HUES48 (cell line): ENCODE measurements around the gene SCOC.

Source experiments
- H3K27ac ChIP-seq: one replicate; pipeline ENCODE4 v1.7.0; 2013; ENCODE audit warnings: low read depth, low read length, inconsistent platforms
- H3K27me3 ChIP-seq: 2 replicates; pipeline ENCODE4 v1.6.1; 2013; ENCODE audit warnings: mild to moderate bottlenecking, low read length; ENCODE audit not compliant: control insufficient read depth, insufficient read depth
- H3K36me3 ChIP-seq: 2 replicates; pipeline ENCODE4 v1.6.1; 2013; ENCODE audit warnings: low read length; ENCODE audit not compliant: control insufficient read depth, insufficient read depth
- H3K4me1 ChIP-seq: 2 replicates; pipeline ENCODE4 v1.6.1; 2013; ENCODE audit warnings: mild to moderate bottlenecking, low read length; ENCODE audit not compliant: control insufficient read depth, insufficient read depth
- H3K4me3 ChIP-seq: 2 replicates; pipeline ENCODE4 v1.5.1; 2013; ENCODE audit warnings: mild to moderate bottlenecking, low read depth, low read length
- H3K9ac ChIP-seq: 2 replicates; pipeline ENCODE4 v1.6.1; 2013; ENCODE audit warnings: mild to moderate bottlenecking, low read depth, low read length, moderate library complexity
- H3K9me3 ChIP-seq: 2 replicates; pipeline ENCODE4 v1.6.1; 2013; ENCODE audit warnings: low read length; ENCODE audit not compliant: control insufficient read depth, insufficient read depth

Gene SCOC

GRCh38 chr4:140344101-140344500 is 29.3 kb upstream of the SCOC start:
- Histone ChIP-seq H3K4me1 (peaks cover 26% of the 10 kb centered on the region), H3K9me3 (no peaks in the 10 kb centered on the region), H3K4me3 (no peak overlapping the region), H3K27me3 (no peaks in the 10 kb centered on the region), H3K36me3 (no peaks in the 10 kb centered on the region), H3K27ac (peak overlapping the region; percentile 46), H3K9ac (no peak overlapping the region)

GRCh38 chr4:140344621-140345020 is 28.8 kb upstream of the SCOC start:
- H3K4me1 ChIP-seq = peaks cover 31% of the 10 kb centered on the region
- no peak overlapping the region for H3K4me3 ChIP-seq
- peak overlapping the region; percentile 46 for H3K27ac ChIP-seq
- no peaks in the 10 kb centered on the region for H3K27me3 ChIP-seq
- no peaks in the 10 kb centered on the region for H3K36me3 ChIP-seq
- H3K9ac ChIP-seq = no peak overlapping the region
- H3K9me3 ChIP-seq = no peaks in the 10 kb centered on the region

GRCh38 chr4:140346136-140346535 is 27.3 kb upstream of the SCOC start:
- Histone ChIP-seq H3K36me3 (no peaks in the 10 kb centered on the region), H3K9ac (no peak overlapping the region), H3K9me3 (no peaks in the 10 kb centered on the region), H3K4me1 (peaks cover 37% of the 10 kb centered on the region), H3K27ac (no peak overlapping the region), H3K27me3 (no peaks in the 10 kb centered on the region), H3K4me3 (no peak overlapping the region)

- Histone ChIP-seq H3K4me3 (no peak overlapping the region), H3K9me3 (no peaks in the 10 kb centered on the region), H3K36me3 (no peaks in the 10 kb centered on the region), H3K4me1 (peaks cover 28% of the 10 kb centered on the region), H3K27me3 (no peaks in the 10 kb centered on the region), H3K27ac (no peak overlapping the region), H3K9ac (no peak overlapping the region)
These were observed 23.6 kb upstream of the SCOC start for GRCh38 chr4:140349816-140350215.

GRCh38 chr4:140351093-140352075 is 22.1 kb upstream of the SCOC start:
- Histone ChIP-seq H3K27ac (no peak overlapping the region), H3K36me3 (no peaks in the 10 kb centered on the region), H3K27me3 (no peaks in the 10 kb centered on the region), H3K4me3 (no peak overlapping the region), H3K9me3 (no peaks in the 10 kb centered on the region), H3K9ac (no peak overlapping the region), H3K4me1 (peaks cover 20% of the 10 kb centered on the region)

- Histone ChIP-seq H3K27ac (no peak overlapping the region), H3K9me3 (no peaks in the 10 kb centered on the region), H3K4me3 (no peak overlapping the region), H3K36me3 (no peaks in the 10 kb centered on the region), H3K9ac (no peak overlapping the region), H3K27me3 (no peaks in the 10 kb centered on the region), H3K4me1 (peaks cover 15% of the 10 kb centered on the region)
These were observed 19.7 kb upstream of the SCOC start for GRCh38 chr4:140353786-140354185.

GRCh38 chr4:140355288-140355687 is 18.2 kb upstream of the SCOC start:
- Histone ChIP-seq H3K27ac (no peak overlapping the region), H3K9me3 (no peaks in the 10 kb centered on the region), H3K4me1 (no peaks in the 10 kb centered on the region), H3K36me3 (no peaks in the 10 kb centered on the region), H3K4me3 (no peak overlapping the region), H3K9ac (no peak overlapping the region), H3K27me3 (no peaks in the 10 kb centered on the region)

- no peaks in the 10 kb centered on the region for H3K9me3 ChIP-seq
- no peak overlapping the region for H3K4me3 ChIP-seq
- H3K27ac ChIP-seq = no peak overlapping the region
- H3K27me3 ChIP-seq = no peaks in the 10 kb centered on the region
- no peaks in the 10 kb centered on the region for H3K4me1 ChIP-seq
- no peak overlapping the region for H3K9ac ChIP-seq
- H3K36me3 ChIP-seq = no peaks in the 10 kb centered on the region
These were observed 15.6 kb upstream of the SCOC start for GRCh38 chr4:140357868-140358267.

- Histone ChIP-seq H3K9me3 (no peaks in the 10 kb centered on the region), H3K4me3 (no peak overlapping the region), H3K36me3 (no peaks in the 10 kb centered on the region), H3K4me1 (no peaks in the 10 kb centered on the region), H3K27ac (no peak overlapping the region), H3K27me3 (no peaks in the 10 kb centered on the region), H3K9ac (no peak overlapping the region)
These were observed 15.2 kb upstream of the SCOC start for GRCh38 chr4:140358281-140358680.

- Histone ChIP-seq H3K9ac (no peak overlapping the region), H3K4me3 (no peak overlapping the region), H3K27ac (no peak overlapping the region), H3K36me3 (no peaks in the 10 kb centered on the region), H3K27me3 (no peaks in the 10 kb centered on the region), H3K4me1 (no peaks in the 10 kb centered on the region), H3K9me3 (no peaks in the 10 kb centered on the region)
These were observed 13.7 kb upstream of the SCOC start for GRCh38 chr4:140359562-140360427.

- H3K4me1 ChIP-seq = no peaks in the 10 kb centered on the region
- H3K27me3 ChIP-seq = no peaks in the 10 kb centered on the region
These were observed 12.3 kb upstream of the SCOC start for GRCh38 chr4:140361099-140361498.

More at GRCh38 chr4:140361099-140361498, 12.3 kb upstream of the SCOC start:
- no peaks in the 10 kb centered on the region for H3K9me3 ChIP-seq
- no peak overlapping the region for H3K4me3 ChIP-seq
- H3K27ac ChIP-seq = no peak overlapping the region
- no peak overlapping the region for H3K9ac ChIP-seq
- H3K36me3 ChIP-seq = no peaks in the 10 kb centered on the region
